ENCODE results near the gene WNK2.

The WNK2 gene

GRCh38 chr9:93223260-93224180 lies 39.6 kb downstream of the WNK2 start:
- peaks cover 3% of the 10 kb centered on the region; the same call in 1 of the 2 replicates for H3K79me2 ChIP-seq (ENCODE audit: insufficient read depth, low read depth)
- H3K27me3 ChIP-seq (ENCODE audit: insufficient read depth, low read depth), result no peaks in the 10 kb centered on the region
- no peak overlapping the region for H3K27ac ChIP-seq
- H3K9ac ChIP-seq, result no peak overlapping the region
- no peak overlapping the region for H3K4me3 ChIP-seq (IDR thresholded peaks at IDR 0.05; ENCODE audit: insufficient read depth, low read depth, low read length)
- no peak overlapping the region for H3K4me2 ChIP-seq
- H2AFZ ChIP-seq (ENCODE audit: low read depth), result no peak overlapping the region
- H3K36me3 ChIP-seq (ENCODE audit: insufficient read depth), result no peaks in the 10 kb centered on the region
- no peaks in the 10 kb centered on the region for H3K4me1 ChIP-seq (ENCODE audit: low read depth, poor library complexity, severe bottlenecking)
- H4K20me1 ChIP-seq (ENCODE audit: insufficient read depth), result no peaks in the 10 kb centered on the region
- TF ChIP-seq CTCF (conservative IDR thresholded peaks at IDR 0.05; ENCODE audit: low read depth, low read length), result no peak

GRCh38 chr9:93224591-93224990 lies 40.7 kb downstream of the WNK2 start:
- no peak for TF ChIP-seq CTCF (conservative IDR thresholded peaks at IDR 0.05; ENCODE audit: low read depth, low read length)
- H3K27ac ChIP-seq, result no peak overlapping the region
- H3K4me3 ChIP-seq (IDR thresholded peaks at IDR 0.05; ENCODE audit: insufficient read depth, low read depth, low read length), result no peak overlapping the region
- H3K9ac ChIP-seq, result no peak overlapping the region
- no peaks in the 10 kb centered on the region for H3K4me1 ChIP-seq (ENCODE audit: low read depth, poor library complexity, severe bottlenecking)
- H2AFZ ChIP-seq (ENCODE audit: low read depth), result no peak overlapping the region
- H3K79me2 ChIP-seq (ENCODE audit: insufficient read depth, low read depth), result peaks cover 3% of the 10 kb centered on the region; the same call in 1 of the 2 replicates
- no peaks in the 10 kb centered on the region for H3K27me3 ChIP-seq (ENCODE audit: insufficient read depth, low read depth)
- no peak overlapping the region for H3K4me2 ChIP-seq
- H4K20me1 ChIP-seq (ENCODE audit: insufficient read depth), result no peaks in the 10 kb centered on the region
- no peaks in the 10 kb centered on the region for H3K36me3 ChIP-seq (ENCODE audit: insufficient read depth)

GRCh38 chr9:93225417-93225816 lies 41.5 kb downstream of the WNK2 start:
- Histone ChIP-seq H3K27ac (no peak overlapping the region), H3K4me2 (no peak overlapping the region), H3K4me1 (ENCODE audit: low read depth, poor library complexity, severe bottlenecking) (no peaks in the 10 kb centered on the region), H4K20me1 (ENCODE audit: insufficient read depth) (no peaks in the 10 kb centered on the region), H3K27me3 (ENCODE audit: insufficient read depth, low read depth) (no peaks in the 10 kb centered on the region), H3K36me3 (ENCODE audit: insufficient read depth) (no peaks in the 10 kb centered on the region), H2AFZ (ENCODE audit: low read depth) (no peak overlapping the region), H3K79me2 (ENCODE audit: insufficient read depth, low read depth) (peaks cover 3% of the 10 kb centered on the region; the same call in 1 of the 2 replicates), H3K9ac (no peak overlapping the region), H3K4me3 (IDR thresholded peaks at IDR 0.05; ENCODE audit: insufficient read depth, low read depth, low read length) (no peak overlapping the region)
- no peak for TF ChIP-seq CTCF (conservative IDR thresholded peaks at IDR 0.05; ENCODE audit: low read depth, low read length)

DNA sequence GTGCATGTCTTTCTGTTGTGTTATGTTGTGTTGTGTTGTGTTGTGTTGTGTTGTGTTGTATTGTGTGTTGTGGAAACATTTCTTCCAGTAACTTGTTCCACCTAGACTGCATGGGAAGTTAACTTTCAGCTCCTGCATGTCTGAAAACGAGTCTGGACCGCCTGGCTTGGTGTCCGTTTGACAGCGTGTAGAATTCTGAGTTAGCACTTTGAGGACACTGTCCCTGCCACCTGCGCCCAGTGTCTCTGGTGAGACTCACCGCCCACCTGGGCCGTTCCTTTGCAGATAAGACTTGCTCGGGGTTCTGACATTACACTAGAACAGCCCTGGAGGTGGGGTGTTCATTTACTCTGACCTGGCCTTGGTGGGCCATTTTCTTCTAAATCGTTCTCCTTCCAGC lies 42.0 kb downstream of the WNK2 start:
- H4K20me1 ChIP-seq (ENCODE audit: insufficient read depth), result no peaks in the 10 kb centered on the region
- H3K4me1 ChIP-seq (ENCODE audit: low read depth, poor library complexity, severe bottlenecking), result no peaks in the 10 kb centered on the region

More for the DNA sequence above, 42.0 kb downstream of the WNK2 start:
- H3K27ac ChIP-seq, result no peak overlapping the region
- H3K4me3 ChIP-seq (IDR thresholded peaks at IDR 0.05; ENCODE audit: insufficient read depth, low read depth, low read length), result no peak overlapping the region
- H3K36me3 ChIP-seq (ENCODE audit: insufficient read depth), result no peaks in the 10 kb centered on the region
- no peak overlapping the region for H3K9ac ChIP-seq
- peaks cover 3% of the 10 kb centered on the region; the same call in 1 of the 2 replicates for H3K79me2 ChIP-seq (ENCODE audit: insufficient read depth, low read depth)
- TF ChIP-seq CTCF (conservative IDR thresholded peaks at IDR 0.05; ENCODE audit: low read depth, low read length), result no peak
- no peak overlapping the region for H2AFZ ChIP-seq (ENCODE audit: low read depth)
- H3K27me3 ChIP-seq (ENCODE audit: insufficient read depth, low read depth), result no peaks in the 10 kb centered on the region
- H3K4me2 ChIP-seq, result no peak overlapping the region

Data from KMS-11 (cell line).